OCI-M2 (cell line): Measurements from ENCODE around the gene ECPAS.
"Not testable (repeated sequence)": the region's sequence is repeated elsewhere in the genome, so short reads cannot be mapped to it uniquely, and the experiment has no call there.

Experiments
- DNase-seq: peaks from one replicate; lab custom pipeline; 2025; ENCODE audit not compliant: unreplicated experiment; lab: John Stamatoyannopoulos, UW

The ECPAS gene

DNA sequence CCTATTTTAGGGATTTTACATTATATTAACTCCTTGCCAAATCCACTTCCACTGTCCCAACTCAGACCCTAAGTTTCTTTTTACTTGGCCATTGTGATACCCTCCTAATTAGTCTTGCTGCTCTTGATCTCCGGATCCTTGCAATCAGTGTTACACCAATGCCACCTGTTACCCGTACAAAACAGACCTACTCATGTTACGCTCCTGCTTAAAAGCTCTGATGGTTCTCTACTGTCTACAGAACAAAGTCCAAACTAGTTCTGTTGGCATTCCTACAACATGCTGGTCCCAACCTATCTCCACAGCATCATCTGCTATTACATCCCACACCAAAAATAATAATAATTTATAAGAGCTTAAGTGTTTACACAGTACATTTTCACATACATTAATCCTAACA lies 9.8 kb downstream of the ECPAS start:
- no peak for DNase-seq

DNA sequence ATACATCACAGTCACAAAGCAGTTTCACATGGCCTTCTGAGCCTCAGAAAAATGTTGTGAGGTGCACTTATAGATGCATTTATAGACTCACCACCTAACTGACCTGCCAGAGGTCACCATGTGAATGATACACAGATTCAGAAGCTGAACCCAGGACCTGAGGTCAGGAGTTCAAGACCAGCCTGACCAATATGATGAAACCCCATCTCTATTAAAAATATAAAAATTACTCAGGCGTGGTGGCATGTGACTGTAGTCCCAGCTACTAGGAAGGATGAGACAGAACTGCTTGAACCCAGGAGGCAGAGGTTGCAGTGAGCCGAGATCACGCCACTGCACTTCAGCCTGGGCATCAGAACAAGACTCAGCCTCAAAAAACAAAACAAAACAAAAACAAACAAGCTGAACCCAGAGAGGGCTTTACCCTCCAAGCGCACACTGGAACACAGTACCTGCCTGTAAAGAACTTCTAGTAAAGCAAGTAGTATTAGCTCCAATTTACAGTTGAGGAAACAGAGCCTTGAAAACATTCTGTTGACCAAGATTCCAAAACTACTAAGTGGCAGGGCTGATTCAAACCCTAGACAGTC lies 16.3 kb downstream of the ECPAS start:
- DNase-seq: no peak

DNA sequence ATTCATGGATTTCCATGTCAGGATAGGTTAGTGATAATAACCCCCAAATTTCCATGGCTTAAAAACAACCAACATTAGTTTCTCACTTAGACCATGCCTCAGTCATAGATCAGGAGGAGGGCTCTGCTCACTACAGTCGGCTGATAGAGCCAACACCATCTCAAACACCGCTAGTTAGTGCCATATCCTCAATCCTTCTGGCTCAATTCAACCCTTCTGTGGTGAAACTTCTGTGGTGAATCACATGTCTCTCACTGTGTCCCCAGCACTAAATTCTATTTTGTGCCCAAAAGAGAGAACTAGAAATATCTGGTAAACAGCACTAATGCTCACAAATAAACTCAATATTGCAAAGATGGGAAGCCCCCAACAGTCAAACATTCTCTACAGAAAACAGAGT lies 21.1 kb downstream of the ECPAS start:
- DNase-seq: no peak

DNA sequence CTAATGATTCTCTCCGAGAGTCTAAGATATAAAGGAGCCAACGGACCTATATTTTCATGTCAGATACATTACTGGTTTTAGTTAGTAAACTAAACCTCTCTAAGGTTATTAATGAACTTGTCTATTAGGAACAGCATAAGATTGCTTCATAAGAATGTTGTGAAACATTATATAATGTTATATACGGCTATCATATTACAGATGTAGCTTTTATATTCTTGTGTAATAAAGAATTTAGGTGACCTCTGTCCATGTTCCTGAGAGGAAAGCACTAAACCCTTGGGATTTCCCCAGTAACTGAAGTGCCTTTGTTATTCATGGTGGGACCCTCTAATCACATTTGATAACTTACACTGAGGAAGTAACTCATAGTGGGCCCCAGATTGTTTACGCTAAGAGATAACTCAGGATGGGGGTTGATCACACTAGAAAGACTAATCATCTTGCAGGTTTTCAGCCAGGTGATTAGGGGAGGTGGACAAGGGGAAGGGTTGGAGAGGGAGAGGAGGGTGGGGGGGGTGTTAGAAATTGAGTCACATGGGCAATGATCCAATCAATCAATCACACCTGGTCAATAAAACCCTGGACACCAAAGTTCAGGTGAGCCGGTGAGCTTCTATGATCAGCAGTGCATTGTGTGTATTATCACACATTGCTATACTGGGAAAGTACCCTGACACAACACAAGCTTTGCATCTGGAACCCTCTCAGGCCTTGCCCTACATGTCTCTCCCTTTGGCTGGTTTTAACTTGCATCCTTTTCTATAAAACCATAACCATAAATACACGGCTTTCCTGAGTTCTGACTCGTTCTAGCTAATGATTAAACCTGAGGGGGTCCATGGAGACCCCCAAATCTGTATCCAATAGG lies 25.8 kb downstream of the ECPAS start:
- no peak for DNase-seq

DNA sequence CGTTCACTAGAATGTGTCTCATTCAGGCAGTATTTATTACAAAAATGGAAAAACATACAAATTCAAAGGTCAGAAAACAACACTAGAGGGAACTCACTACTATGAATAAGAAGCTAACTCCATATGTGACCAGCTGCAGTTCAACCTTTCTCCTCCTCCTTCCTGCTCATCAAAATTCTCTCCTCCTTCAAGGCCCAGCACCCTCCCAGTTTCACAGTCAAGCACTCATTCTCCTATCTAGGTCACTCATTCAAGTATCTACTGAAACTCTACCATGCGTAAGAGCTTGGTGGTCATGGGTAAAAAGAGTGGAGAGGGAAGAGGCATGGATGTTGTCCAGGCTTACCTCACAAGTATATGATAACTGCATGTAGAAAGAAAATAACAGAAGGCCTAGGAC lies 27.7 kb downstream of the ECPAS start:
- no peak for DNase-seq

DNA sequence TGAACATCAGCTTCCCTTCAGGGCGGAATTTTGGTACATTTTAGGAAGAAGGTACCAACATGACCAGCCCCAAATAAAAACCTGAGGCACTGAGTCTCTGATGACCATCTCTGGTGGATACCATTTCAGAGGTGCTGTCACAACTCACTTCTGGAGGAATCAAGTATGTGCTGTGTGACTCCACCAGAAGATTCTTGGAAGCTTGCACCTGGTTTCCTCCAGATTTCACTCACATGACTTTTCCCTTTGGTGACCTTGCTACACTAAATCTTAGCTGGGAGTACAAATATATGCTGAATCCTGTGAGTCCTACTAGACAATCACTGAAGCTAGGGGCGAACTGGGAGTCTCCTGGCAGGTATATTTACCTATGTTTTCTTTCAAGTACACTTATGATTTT lies 28.5 kb downstream of the ECPAS start:
- DNase-seq: no peak

DNA sequence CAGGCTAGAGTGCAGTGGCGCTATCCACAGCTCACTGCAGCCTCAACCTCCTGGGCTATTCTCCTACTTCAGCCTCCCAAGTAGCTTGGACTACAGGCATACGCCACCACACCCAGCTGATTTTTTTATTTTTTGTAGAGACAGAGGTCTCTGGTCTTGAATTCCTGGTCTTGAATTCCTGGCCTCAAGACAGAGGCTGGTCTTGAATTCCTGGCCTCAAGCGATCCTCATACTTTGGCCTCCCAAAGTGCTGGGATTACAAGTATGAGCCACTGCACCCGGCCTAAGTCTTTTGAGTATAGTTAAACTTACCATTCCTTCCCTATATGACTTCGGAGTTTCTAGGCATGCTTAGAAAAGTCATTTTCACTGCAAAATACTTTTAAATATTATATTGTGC lies 29.4 kb downstream of the ECPAS start:
- DNase-seq: no peak

DNA sequence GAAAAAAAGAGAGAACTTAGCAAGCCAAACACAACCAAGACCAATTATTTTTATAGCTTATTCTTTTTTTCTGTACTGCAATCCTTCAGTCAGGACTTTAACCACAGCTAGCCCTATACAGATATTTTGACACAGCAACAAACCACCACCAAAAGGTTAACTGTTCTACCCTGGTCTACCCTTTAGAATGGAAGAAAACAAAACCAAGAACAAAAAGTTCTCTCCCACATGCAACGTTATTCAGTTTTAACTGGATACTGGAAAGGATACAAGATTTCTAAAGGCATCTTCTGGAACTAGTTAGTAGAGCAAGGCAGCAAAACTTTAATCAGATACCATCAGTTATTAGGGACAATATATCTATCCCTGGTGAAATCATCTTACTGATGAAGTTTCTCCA lies 32.6 kb downstream of the ECPAS start:
- no peak for DNase-seq

DNA sequence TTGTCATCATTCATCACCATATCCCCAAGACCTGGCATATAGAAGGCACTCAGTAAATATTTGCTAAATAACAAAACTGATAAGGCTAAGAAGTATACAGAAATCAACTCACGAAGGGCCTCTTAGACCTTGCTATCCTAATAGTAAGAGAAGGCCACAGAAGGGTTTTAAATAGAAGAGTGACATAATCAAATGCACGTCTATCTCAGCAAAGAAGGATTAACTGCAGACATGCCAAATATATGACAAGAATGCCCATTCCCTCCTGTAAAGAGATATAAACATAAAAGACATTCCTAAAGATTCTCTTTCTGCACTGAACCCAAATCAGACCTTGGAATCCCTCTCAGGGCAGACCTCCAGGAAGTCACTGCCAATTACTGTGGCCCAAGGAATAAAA lies 34.1 kb downstream of the ECPAS start:
- DNase-seq: no peak

DNA sequence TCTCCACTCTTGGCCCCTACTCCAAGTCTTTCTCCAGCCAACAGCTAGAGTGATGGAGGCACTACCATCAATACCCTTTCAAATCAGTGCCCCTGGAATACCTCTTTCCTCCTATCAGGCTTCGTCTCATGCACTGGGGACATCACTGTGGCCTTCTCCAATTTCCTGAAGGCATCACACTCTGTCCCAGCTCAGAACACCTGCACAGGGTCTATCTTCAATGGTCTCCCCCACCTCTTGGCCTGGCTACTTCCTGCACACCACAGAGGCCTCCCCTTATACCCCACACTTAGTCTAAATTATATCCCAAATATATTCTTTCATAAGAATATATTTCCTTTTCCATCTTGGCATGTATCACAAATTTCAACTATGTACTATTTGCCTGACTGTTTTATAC lies 34.5 kb downstream of the ECPAS start:
- no peak for DNase-seq

DNA sequence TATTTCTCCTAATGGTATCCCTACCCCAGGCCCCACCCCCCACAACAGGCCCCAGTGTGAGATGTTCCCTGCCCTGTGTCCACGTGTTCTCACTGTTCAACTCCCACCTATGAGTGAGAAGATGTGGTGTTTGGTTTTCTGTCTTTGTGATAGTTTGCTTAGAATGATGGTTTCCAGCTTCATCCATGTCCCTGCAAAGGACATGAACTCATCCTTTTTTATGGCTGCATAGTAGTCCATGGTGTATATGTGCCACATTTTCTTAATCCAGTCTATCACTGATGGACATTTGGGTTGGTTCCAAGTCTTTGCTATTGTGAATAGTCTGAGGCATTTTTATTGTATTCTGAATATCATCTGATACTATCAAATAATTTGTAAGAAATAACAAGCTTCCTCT lies 38.4 kb downstream of the ECPAS start:
- not testable (repeated sequence) for DNase-seq

DNA sequence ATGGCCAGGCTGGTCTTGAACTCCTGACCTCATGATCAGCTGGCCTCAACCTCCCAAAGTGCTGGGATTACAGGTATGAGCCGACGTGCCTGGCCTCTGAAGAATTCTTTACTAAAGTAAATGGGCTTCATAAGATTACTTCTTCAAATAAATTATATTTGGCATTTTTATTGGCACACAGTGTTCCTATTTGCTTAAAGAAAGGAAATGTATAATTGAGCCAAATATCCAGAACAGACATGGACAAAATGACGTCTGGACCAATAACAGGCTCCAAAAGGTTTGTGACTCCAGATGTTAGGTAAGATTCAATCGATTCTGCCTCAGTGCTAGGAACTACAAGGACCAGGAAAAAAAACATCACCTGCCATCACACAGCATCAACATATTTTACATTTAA lies 40.7 kb downstream of the ECPAS start:
- DNase-seq: no peak

DNA sequence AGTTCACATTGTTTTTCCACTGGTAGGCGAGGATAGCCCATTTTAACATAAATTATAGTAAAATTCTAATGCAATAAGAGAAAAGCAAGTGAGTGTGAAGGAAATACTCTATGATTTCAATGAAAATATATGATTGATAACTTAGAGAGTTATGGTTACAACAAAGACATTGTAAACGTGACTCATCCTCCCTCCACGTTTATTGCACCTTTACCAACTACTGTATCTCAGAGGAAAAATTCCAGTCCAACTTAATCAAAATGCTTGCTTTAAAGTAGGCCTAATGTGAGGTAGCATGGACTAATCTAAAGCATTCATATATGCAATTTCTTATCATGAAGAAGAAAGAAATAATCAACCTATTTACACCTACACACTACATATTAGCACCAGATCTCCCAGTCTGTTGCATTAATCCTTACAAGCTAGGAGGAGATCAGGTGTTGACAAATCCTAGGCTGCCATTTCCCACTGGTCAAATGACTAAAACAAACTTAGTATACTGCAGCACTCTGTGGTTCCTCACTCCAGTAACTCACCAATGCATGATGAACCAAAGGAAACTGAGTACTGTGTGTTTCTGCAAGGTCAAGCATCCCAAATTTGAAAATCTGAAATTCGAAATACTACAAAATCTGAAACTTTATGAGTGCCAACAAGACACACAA lies 41.7 kb downstream of the ECPAS start:
- DNase-seq: no peak

DNA sequence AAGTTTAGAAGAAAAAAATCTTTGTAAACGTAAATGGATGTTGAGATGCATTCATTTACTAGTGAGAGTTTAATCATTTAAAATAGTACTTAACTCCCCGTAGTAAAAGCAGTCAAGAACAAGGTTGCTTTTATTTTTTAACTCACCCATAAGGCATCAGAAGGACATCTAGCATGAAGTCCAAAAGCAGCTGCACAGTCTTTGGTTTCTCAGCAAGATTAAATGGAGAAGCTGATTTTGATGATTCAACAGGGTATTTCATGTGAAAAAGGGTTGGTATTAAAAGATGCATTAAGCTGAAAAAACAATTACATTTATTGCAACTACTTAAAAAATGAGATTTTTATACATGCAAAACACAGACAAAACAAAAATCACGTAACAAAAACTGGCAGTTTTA lies 44.0 kb downstream of the ECPAS start:
- DNase-seq: no peak

DNA sequence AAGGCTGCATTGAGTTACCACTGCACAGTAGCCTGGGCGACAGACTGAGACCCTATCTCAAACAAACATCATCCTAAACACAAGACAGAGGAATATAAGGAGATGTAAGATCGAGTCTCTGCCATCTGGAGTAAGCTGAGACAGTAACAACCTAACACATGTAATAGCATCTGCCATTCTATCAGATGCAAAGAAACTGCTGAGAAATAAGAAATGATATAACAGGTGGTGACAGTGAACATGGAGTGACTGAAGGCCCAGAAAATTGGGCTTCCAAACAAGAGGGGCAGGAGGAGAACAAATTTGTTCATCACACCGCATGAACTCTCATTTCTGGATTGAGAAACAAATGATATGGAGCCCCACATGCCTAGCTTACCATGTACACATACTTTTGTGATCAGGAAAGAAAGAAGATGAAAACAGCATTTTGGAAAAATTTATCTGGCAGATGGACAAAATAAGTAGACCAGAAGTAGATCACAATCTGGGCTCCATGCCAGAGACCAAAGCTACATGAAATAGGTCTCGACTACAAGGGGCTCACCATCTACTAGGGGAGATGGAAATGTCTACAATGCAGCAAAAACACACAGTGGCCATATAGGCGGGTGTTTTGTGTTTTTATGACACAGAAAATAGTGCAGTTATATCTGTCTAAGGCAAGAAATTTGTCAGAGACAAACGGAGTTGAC lies 45.5 kb downstream of the ECPAS start:
- DNase-seq: no peak

DNA sequence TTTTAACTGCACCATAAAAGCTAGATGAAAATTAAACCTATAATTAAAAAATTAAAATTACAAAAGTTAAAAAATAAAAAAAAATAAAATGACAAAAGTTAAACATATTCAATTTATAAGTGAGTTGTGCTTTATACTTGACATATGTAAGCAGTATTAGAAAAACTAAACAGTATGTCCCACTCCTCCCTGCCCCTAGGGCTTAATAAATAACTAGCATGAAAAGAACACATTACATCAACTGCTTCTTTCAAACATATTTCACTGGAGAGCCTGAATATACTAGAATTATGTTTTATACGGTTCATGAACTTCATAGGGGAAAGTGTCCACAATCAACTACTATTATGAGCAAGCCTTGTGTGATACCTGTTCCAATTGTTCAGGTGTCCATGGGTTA lies 47.6 kb downstream of the ECPAS start:
- DNase-seq: no peak

DNA sequence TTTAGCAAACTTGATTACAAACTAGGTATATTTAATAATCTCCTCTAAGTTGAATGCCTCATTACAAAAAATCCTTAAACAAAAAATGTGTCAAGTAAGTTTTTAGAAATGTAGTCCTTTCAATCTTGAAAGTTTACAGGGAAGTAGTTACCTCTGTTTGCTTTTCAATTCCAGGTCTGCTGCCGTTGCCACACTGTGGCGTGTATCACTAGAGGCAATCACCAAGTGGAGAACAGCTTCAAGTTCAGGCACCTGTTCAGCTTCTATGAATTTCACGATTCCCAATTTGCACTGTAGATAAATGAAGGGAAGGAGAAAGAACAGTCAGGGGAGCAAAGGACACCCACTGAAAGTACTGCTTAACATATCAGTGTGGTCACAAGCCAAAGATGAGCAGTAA lies 51.1 kb downstream of the ECPAS start:
- DNase-seq: no peak

DNA sequence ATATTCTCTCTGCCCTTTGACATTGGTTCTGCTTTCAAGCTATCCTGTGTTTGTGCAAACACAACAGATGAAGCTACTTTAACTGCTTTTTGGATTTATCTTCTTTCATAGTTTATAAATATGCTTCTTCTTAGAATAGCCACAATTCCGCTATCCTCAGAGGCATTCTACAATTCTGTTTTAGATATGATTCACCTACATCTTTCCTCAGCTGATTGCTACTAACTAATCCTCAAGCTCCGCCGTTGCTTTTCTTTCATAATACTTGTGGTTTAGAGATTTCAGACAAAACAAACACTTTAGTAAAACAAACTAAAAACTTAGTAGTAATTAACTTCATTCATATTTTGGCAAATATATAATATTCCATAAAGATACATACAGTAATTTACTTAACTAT lies 52.5 kb downstream of the ECPAS start:
- DNase-seq: no peak

DNA sequence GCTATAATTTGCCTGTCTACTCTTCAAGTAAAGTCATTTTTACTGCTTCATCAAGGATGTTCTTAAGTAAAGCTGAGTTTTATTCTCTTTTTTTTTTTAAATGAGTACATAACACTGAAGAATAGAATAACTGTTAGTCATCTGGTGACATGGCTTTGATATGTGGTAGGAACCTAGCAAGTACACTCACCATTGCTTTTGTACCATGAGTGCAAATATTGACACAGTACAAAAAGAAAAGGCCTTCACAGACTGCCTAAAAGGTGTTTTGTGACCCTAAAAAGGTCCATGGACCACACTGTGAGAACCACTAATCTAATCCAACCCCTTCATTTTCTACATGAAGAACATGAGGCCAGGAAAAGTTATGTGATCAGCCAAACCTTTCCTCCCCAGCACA lies 55.0 kb downstream of the ECPAS start:
- DNase-seq: no peak

DNA sequence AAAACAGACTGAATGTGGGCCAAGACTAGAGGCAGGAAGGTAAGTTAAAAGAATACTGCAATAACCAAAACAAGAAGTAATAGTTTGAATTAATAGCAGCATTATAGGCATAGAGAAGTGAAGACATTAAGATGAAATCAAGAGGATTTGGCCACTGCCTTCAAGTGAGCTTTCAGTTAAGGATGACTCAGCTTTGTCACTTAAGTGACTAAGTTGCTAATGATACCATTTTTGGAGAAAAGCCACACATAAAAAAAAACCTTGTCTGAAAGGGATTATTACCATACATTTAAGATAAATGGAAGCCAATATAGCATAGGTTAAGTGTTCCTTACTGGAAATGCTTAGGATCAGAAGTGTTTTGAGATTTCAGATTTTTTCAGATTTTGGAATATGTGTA lies 57.0 kb downstream of the ECPAS start:
- no peak for DNase-seq

DNA sequence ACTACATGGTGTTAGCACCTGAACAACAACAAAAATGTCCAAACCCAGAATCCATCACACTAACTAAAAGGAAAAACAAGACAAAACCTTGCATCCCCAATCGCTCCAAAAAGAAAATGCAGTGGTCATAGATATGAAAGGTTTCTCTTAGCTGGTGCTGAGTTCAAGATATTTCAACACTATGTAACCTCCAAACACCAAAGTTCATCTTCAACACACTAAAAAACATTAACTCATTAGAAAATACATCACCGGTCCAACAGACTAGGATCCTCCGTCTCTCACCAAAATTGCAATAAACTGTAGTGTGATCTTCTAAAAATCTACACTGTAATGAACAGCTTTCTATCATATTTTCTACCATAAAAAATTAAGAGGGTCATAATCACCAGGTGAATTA lies 60.8 kb downstream of the ECPAS start:
- DNase-seq: no peak

DNA sequence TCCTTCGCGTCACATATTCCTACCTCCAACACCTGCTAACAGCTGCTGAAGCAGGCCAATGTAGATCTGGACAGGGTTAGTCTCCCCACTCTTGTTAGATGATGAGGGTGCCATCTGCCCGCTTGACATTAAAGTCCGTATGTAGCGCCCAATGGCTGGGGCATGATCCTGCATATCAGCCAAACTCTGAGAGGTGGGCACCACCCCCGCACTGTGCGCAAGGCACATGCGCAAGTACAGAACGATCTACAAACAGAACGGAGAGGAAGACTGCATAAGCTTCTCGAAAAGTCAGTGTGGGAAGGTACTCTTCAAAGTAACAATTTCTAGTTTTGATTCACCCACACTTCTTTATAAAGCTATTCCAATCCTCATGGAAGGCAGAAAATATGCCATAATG lies 69.8 kb downstream of the ECPAS start:
- DNase-seq: no peak
